ENCODE data around the gene MGAT5. TPM values are rescaled to one million over a fixed set of nuclear protein-coding genes. Genes with fewer than 3 reads are reported as not detected.

Gene MGAT5
- polyA plus RNA-seq, 6 donors from 2014 or later, result 9.7 to 41.3 (median 29.6) TPM

DNA sequence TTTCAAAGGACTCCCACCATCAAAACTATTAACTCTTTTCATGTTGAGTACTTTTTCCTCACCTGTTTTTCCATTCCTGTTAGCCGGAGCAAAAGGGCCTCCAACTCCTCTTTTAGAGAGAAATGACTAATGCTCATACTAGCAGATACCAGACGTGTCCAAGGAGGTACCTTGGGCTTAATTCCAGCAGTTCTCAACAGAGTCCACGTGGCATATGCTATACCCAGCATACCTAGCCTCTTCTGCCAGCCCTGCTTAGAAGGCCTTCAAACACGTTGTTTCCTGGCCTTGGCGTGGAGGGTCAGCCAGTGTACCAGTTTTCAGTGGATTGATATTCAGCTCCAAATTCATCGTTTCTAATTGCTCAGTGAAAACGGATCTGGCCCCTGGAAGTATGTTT, 123.9 kb downstream of the MGAT5 start:
- H3K27me3 Mint-ChIP-seq, result no peaks in the 10 kb centered on the region
- H3K4me1 Mint-ChIP-seq, result peaks cover 15 to 35% (median 18%) of the 10 kb centered on the region in 3 donors
- peaks cover 17 to 22% of the 10 kb centered on the region in 2 donors for H3K36me3 Mint-ChIP-seq
- DNase-seq (no peak), ATAC-seq (ENCODE audit: low read depth in 2 of 2) (no peak)
- H3K4me3 Mint-ChIP-seq, result no peak overlapping the region
- no peaks in the 10 kb centered on the region for H3K9me3 Mint-ChIP-seq
- peak overlapping the region in 3 of 6 donors; percentile 57 to 85 (median 77) for H3K27ac Mint-ChIP-seq

DNA sequence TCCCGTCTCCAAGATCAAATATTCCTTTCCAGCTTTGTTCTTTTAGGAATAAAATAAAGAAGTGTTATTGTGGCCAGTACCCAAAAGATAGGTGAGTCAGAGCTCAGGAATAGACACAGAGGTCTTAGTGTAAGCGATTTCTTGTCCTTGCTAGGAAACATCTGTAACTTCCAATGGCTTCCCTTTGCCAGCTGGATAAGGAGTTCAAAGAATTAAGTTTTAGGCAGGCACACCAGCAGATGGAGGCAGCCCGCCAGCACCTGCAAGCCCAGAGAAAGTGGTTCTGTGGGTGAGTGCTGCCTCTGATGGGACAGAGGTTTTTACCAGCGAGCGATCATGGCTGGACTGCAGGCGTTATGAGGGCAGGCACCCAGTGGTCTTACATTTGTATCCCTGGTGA, 125.4 kb downstream of the MGAT5 start:
- no peak for ATAC-seq (ENCODE audit: low read depth in 2 of 2)
- H3K4me1 Mint-ChIP-seq, result peaks cover 11 to 35% (median 12%) of the 10 kb centered on the region in 3 donors
- H3K36me3 Mint-ChIP-seq, result peaks cover 8 to 25% of the 10 kb centered on the region in 2 donors
- H3K9me3 Mint-ChIP-seq, result no peaks in the 10 kb centered on the region
- peak overlapping the region in 5 of 6 donors; percentile 25 to 93 (median 74) for H3K27ac Mint-ChIP-seq
- no peak overlapping the region for H3K4me3 Mint-ChIP-seq
- no peak for DNase-seq
- H3K27me3 Mint-ChIP-seq, result no peaks in the 10 kb centered on the region

DNA sequence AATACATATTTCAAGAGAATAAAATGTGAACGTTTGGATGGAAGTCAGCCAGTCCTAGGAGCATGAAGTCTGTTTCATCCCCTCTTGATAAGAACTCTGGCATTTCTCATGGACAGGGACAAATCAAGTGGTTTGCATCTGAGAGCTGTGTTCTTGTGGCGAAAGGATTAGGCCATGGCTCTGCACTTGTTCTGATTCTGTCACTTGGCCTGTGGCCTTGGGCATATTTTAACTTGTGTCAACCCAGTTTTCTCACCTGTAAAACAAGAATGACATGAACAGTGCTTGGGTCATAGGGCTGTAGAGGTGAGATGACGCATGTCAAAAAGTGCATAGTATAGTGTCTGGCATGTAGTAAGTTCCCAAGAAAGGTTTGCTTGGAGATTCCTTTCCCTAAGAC, 125.8 kb downstream of the MGAT5 start:
- H3K36me3 Mint-ChIP-seq, result peaks cover 8 to 25% of the 10 kb centered on the region in 2 donors
- no peak for DNase-seq
- no peak overlapping the region for H3K4me3 Mint-ChIP-seq
- peak overlapping the region in 3 of 6 donors; percentile 69 to 93 (median 74) for H3K27ac Mint-ChIP-seq
- H3K4me1 Mint-ChIP-seq, result peaks cover 11 to 35% (median 12%) of the 10 kb centered on the region in 3 donors
- no peaks in the 10 kb centered on the region for H3K27me3 Mint-ChIP-seq
- no peak for ATAC-seq (ENCODE audit: low read depth in 2 of 2)
- no peaks in the 10 kb centered on the region for H3K9me3 Mint-ChIP-seq

DNA sequence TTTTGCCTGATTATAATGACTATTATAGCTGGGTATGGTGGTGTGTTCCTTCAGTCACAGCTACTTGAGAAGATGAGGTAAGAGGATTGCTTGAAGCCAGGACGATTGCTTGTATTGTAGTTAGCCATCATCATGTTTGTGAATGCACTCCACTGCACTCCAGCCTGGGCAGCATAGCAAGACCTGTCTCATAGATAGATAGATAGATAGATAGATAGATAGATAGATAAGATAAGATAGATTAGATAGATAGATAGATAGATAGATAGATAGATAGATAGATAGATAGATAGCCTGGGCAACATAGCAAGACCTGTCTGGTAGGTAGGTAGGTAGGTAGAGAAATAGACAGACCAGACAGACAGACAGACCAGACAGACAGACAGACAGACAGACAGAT, 127.3 kb downstream of the MGAT5 start:
- Mint-ChIP-seq H3K27me3 (no peaks in the 10 kb centered on the region), H3K9me3 (no peaks in the 10 kb centered on the region), H3K4me3 (no peak overlapping the region), H3K36me3 (peaks cover 21 to 31% of the 10 kb centered on the region in 2 donors), H3K27ac (peak overlapping the region in 4 of 6 donors; percentile 56 to 87 (median 76)), H3K4me1 (peaks cover 8 to 32% (median 16%) of the 10 kb centered on the region in 3 donors)
- ATAC-seq (ENCODE audit: low read depth in 2 of 2) (no peak), DNase-seq (no peak)

DNA sequence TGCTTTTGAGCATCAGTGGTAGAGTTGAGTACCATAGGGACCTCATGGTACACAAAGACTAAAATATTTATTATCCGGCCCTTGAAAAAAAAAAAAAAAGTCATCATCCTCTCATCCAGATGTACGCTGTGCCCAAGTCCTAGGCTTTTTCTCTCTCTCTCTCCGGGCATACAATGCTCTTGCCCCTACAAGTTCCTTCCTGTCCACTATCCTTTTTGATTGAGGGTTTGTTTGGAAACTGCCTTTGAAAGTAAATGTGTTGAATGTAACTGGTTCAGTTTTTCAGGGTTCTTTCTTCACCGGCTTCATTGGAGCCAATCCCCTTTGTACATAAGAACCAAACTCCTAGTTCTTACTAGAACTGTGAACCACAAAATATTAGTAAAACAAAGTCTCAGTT, 130.3 kb downstream of the MGAT5 start:
- peak overlapping the region in 4 of 6 donors; percentile 14 to 74 (median 64) for H3K27ac Mint-ChIP-seq
- DNase-seq (no peak), ATAC-seq (ENCODE audit: low read depth in 2 of 2) (no peak)
- H3K36me3 Mint-ChIP-seq, result peaks cover 13 to 27% of the 10 kb centered on the region in 2 donors
- no peaks in the 10 kb centered on the region for H3K9me3 Mint-ChIP-seq
- H3K4me1 Mint-ChIP-seq, result peaks cover 7 to 18% (median 13%) of the 10 kb centered on the region in 3 donors
- peak overlapping the region in 1 of 8 donors; percentile 1 for H3K4me3 Mint-ChIP-seq
- no peaks in the 10 kb centered on the region for H3K27me3 Mint-ChIP-seq

DNA sequence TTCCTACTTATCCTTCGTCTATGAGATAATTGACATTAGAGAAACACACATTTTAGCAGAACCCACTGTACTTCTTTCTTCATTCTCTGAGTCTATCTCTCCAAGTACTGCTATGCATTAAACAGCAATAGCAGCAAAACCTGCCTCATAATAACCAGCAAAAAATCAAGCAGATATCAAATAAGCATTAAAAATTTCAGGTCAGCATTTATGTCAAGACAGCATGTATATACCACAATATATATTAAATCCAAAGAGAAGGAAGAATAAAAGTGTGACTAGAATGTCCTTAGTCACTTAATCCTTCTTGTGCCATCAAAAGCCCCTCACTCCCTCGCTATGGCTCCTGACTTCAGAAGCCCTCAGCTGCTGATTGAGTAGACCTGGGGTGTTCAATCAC, 131.3 kb downstream of the MGAT5 start:
- peak overlapping the region in 2 of 6 donors; percentile 69 to 92 for H3K27ac Mint-ChIP-seq

DNA sequence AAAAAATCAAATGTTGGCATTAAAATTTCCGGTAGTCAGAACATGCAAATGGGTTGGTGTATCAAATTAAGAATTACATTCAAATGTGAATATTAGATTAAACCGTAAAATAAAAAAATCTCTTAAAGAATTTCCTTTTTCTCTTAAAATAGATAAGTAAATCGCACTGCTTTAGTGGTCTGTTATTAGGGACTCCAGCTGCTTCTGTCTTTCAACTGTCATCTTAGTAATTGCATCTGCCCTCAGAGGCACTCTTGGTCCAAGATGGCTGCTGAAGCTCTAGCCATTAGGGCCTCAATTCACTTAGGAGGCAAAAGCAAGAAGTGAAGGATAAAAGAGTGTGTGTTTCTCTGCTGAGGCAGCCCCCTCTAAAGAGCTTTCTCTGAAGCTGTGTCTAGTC, 132.4 kb downstream of the MGAT5 start:
- DNase-seq (no peak), ATAC-seq (ENCODE audit: low read depth in 2 of 2) (no peak)
- Mint-ChIP-seq H3K36me3 (peaks cover 21 to 26% of the 10 kb centered on the region in 2 donors), H3K9me3 (no peaks in the 10 kb centered on the region), H3K4me1 (peaks cover 10 to 20% (median 14%) of the 10 kb centered on the region in 3 donors), H3K27ac (peak overlapping the region in 3 of 6 donors; percentile 13 to 26 (median 24)), H3K27me3 (no peaks in the 10 kb centered on the region), H3K4me3 (no peak overlapping the region)

More for the DNA sequence above, 131.3 kb downstream of the MGAT5 start:
- no peak for ATAC-seq (ENCODE audit: low read depth in 2 of 2)
- Mint-ChIP-seq H3K4me3 (no peak overlapping the region), H3K27me3 (no peaks in the 10 kb centered on the region), H3K4me1 (peaks cover 11 to 14% (median 13%) of the 10 kb centered on the region in 3 donors), H3K9me3 (no peaks in the 10 kb centered on the region), H3K36me3 (peaks cover 13 to 26% of the 10 kb centered on the region in 2 donors)
- no peak for DNase-seq

DNA sequence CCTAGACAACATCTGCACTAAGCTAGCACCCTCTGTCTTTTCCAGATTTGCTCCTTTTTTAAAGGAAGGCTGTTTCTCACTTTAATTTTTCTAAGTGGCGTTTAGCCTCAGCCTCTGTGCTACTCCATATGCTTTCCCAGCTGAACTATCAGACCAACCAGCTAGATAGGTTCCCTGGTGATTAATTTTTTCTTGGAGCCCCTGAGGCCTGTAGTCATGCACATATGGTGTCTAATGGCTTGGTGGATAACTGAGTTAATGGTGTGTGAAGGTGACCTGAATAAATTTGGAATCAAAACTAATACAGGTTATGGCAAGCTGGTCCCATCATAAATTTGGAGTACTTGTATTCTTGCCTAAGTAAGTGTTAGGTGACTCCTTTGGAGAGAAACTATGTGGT, 135.5 kb downstream of the MGAT5 start:
- no peaks in the 10 kb centered on the region for H3K9me3 Mint-ChIP-seq
- peaks cover 22 to 26% of the 10 kb centered on the region in 2 donors for H3K36me3 Mint-ChIP-seq
- ATAC-seq (ENCODE audit: low read depth in 2 of 2), result no peak
- no peak for DNase-seq
- no peak overlapping the region for H3K27ac Mint-ChIP-seq
- no peaks in the 10 kb centered on the region for H3K27me3 Mint-ChIP-seq
- H3K4me3 Mint-ChIP-seq, result no peak overlapping the region
- H3K4me1 Mint-ChIP-seq, result peaks cover 21 to 42% (median 24%) of the 10 kb centered on the region in 3 donors

DNA sequence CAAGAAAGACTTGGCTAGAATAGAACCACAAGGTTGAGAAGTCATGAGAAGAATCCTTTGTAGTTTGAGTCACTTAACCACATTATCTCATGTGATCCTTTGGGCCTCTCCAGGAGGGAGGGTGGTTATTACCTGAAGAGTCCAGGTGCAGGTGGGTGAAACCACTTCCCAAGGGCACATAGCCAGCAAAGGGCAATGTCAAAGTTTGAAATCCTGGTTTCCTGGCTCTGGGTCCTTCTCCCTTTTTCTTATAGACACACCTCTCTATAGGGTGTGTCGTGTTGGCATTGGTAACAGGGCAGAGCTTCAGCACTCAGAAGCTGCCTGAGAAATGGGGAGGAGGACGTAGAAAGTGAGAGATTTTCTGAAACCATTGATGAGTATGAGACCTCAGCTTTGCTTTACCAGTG, 137.9 kb downstream of the MGAT5 start:
- DNase-seq (no peak), ATAC-seq (ENCODE audit: low read depth in 2 of 2) (no peak)
- Mint-ChIP-seq H3K4me3 (no peak overlapping the region), H3K27me3 (no peaks in the 10 kb centered on the region), H3K9me3 (no peaks in the 10 kb centered on the region), H3K4me1 (peaks cover 26 to 47% (median 31%) of the 10 kb centered on the region in 3 donors), H3K36me3 (peaks cover 13 to 14% of the 10 kb centered on the region in 2 donors), H3K27ac (peak overlapping the region; percentile 26 to 95 (median 82))

DNA sequence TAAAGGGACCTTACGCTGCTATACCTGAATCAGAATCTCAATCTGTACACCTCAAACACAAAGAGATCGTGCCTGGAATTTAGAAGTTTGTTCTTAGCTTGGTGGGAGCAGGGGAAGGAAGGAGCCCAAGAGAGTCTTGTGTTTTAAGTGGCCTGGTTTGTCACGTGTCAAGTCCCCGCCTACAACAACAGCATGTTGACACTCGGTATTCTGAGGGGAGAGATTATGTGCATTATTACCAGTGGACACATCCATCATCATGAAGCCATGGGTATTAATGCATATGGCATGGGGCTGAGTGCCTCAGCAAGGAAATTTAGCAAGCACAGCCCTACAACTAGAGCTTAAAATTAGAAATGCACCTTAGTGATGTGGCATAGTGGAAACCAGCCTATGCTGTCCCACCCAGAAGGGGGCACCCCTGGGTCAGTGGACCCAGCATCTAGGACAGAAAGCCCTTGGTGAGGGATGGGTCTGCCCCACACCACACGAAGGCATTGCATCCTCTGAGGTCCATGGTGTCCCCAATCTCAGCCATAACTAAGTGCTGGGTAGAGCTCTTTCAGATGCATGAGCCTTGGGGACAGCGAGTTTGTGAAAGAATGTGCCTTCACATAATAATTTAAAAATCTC, 138.7 kb downstream of the MGAT5 start:
- no peak overlapping the region for H3K4me3 Mint-ChIP-seq
- peaks cover 13% of the 10 kb centered on the region in 2 donors for H3K36me3 Mint-ChIP-seq
- peaks cover 32 to 47% (median 32%) of the 10 kb centered on the region in 3 donors for H3K4me1 Mint-ChIP-seq
- ATAC-seq (ENCODE audit: low read depth in 2 of 2), result no peak
- H3K27ac Mint-ChIP-seq, result peak overlapping the region in 4 of 6 donors; percentile 73 to 88 (median 80)
- DNase-seq, result no peak
- H3K27me3 Mint-ChIP-seq, result no peaks in the 10 kb centered on the region
- no peaks in the 10 kb centered on the region for H3K9me3 Mint-ChIP-seq

DNA sequence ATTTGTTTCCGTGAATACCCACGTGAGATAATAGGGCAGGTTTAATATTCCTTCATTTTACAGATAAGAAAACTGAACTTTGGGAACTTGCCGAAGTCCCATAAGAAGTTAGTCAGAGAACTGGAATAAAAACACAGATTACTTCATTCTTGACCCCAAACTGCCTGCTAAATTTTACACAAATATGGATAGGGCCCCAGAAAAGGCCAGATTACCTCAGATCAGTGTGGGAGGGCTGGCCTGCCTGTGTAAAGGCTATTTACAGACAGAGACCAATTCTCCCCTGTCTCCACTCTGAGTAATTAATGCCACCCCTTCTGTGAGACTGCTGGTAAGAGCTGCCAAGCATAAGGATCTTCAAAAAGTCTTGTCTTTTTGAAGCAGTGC, 139.2 kb downstream of the MGAT5 start:
- Mint-ChIP-seq H3K27ac (peak overlapping the region in 4 of 6 donors; percentile 14 to 82 (median 38)), H3K4me3 (no peak overlapping the region), H3K27me3 (no peaks in the 10 kb centered on the region), H3K9me3 (no peaks in the 10 kb centered on the region), H3K4me1 (peaks cover 32 to 47% (median 33%) of the 10 kb centered on the region in 3 donors), H3K36me3 (peaks cover 13 to 19% of the 10 kb centered on the region in 2 donors)
- ATAC-seq (ENCODE audit: low read depth in 2 of 2), result no peak
- DNase-seq, result no peak

DNA sequence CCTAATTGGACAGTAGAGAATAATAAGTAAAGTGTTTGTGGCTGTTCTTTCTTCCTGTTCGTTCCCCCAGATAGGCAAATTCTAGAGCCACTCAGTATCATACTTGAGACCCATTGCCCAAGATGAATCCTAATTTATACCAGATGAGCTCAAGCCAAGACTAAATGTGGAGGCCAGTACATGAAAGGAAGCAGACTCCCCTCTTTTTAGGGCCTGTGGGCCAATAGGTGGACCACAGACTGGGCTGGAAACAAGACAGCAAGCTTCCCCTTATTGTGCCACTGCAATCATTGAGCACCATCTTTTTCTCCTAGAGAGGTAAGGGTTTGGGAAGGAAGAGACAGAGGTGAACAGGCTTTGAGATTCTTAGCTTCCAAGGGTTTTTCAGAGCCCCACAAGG, 141.9 kb downstream of the MGAT5 start:
- peak overlapping the region in 5 of 6 donors; percentile 13 to 85 (median 29) for H3K27ac Mint-ChIP-seq
- H3K36me3 Mint-ChIP-seq, result peaks cover 17 to 20% of the 10 kb centered on the region in 2 donors
- H3K9me3 Mint-ChIP-seq, result no peaks in the 10 kb centered on the region
- no peaks in the 10 kb centered on the region for H3K27me3 Mint-ChIP-seq
- H3K4me1 Mint-ChIP-seq, result peaks cover 32 to 48% (median 36%) of the 10 kb centered on the region in 3 donors
- no peak overlapping the region for H3K4me3 Mint-ChIP-seq
- ATAC-seq (ENCODE audit: low read depth in 2 of 2) (no peak), DNase-seq (no peak)

DNA sequence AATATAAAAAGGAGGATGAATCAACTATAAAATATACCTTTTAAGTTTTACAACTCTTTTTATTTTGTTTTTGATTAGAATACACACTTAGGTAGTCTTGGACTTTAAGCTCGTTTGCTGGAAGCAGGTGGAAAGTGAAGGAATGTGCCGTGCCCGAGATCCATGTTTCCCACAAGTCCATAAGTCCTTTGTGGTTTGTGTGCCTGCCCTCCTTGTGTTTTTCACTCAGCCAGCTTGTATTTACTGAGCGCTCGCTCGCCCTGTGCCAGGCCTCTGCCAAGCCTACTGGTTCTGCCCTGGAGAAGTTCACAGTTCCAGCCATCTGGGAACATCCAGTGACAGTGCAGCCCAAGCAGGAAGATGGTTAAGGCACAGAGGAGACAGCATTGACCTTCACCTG, 142.6 kb downstream of the MGAT5 start:
- ATAC-seq (ENCODE audit: low read depth in 2 of 2) (no peak), DNase-seq (no peak)
- H3K4me3 Mint-ChIP-seq, result peak overlapping the region in 1 of 8 donors; percentile 31
- peaks cover 30 to 41% (median 32%) of the 10 kb centered on the region in 3 donors for H3K4me1 Mint-ChIP-seq
- H3K27ac Mint-ChIP-seq, result peak overlapping the region in 4 of 6 donors; percentile 45 to 59 (median 48)
- H3K27me3 Mint-ChIP-seq, result no peaks in the 10 kb centered on the region
- no peaks in the 10 kb centered on the region for H3K9me3 Mint-ChIP-seq
- H3K36me3 Mint-ChIP-seq, result peaks cover 12 to 17% of the 10 kb centered on the region in 2 donors
